SK-N-MC (cell line): ENCODE results near the gene CRYGC.

Source experiments
- EZH2 ChIP-seq: fragments of 200-600 bp; sonication (generic); IDR thresholded peaks from one replicate; pipeline ENCODE4 v1.6.1; 2017; ENCODE audit warnings: antibody characterized with exemption
- FOXP2 ChIP-seq: optimal IDR thresholded peaks from 2 replicates; pipeline ENCODE3; 2011; ENCODE audit warnings: mild to moderate bottlenecking, moderate library complexity; ENCODE audit not compliant: insufficient read depth; ENCODE audit errors: extremely low read length, control extremely low read depth
- POLR2AphosphoS5 ChIP-seq: IDR thresholded peaks from 2 replicates; pipeline ENCODE4 v1.6.1; 2012; ENCODE audit warnings: mild to moderate bottlenecking, low read depth, low read length, borderline replicate concordance

- TF ChIP-seq POLR2AphosphoS5 (no peak), EZH2 (no peak), FOXP2 (no peak)
These were observed 17.4 kb upstream of the CRYGC start for GRCh38 chr2:208147008-208147407.
